Keratinocyte (primary cell): ENCODE data around the gene CLBA1. TPM values are rescaled to one million over a fixed set of nuclear protein-coding genes. Genes with fewer than 3 reads are reported as not detected.

Source experiments
- DNase-seq: peaks from one replicate; pipeline ENCODE4 v3.0.0-alpha.2; 2011; ENCODE audit warnings: low read depth, missing footprints, low spot score
- FAIRE-seq: peaks from 2 replicates; lab custom pipeline; 2011; peaks lifted over from hg19 to GRCh38; lab: Jason Lieb, UNC
- H2AFZ ChIP-seq: 2 replicates; pipeline ENCODE4 v1.6.0; 2012; ENCODE audit warnings: low read length, control low read depth, inconsistent platforms; ENCODE audit not compliant: control insufficient read depth
- H3K27ac ChIP-seq: 2 replicates; pipeline ENCODE4 v1.5.1; 2011; ENCODE audit warnings: low read length; ENCODE audit not compliant: control insufficient read depth, insufficient read depth
- H3K27me3 ChIP-seq: 3 replicates; pipeline ENCODE4 v1.6.0; 2011; ENCODE audit warnings: low read length; ENCODE audit not compliant: control insufficient read depth, insufficient read depth; ENCODE audit errors: extremely low read depth
- H3K36me3 ChIP-seq, 2 experiments: 2 replicates in 1 of 2; 3 replicates in 1 of 2; pipeline ENCODE4 v1.5.1; 2011; ENCODE audit warnings: low read length in 2 of 2, mild to moderate bottlenecking in 1 of 2; ENCODE audit not compliant: control insufficient read depth in 2 of 2, insufficient read depth in 2 of 2; ENCODE audit errors: extremely low read depth in 1 of 2
- H3K4me1 ChIP-seq: 3 replicates; pipeline ENCODE4 v1.5.1; 2011; ENCODE audit warnings: low read length; ENCODE audit not compliant: control insufficient read depth, insufficient read depth; ENCODE audit errors: extremely low read depth
- H3K4me2 ChIP-seq: 3 replicates; pipeline ENCODE4 v1.6.0; 2011; ENCODE audit warnings: low read depth, low read length; ENCODE audit not compliant: control insufficient read depth, insufficient read depth; ENCODE audit errors: extremely low read depth
- H3K4me3 ChIP-seq, 3 experiments: fragments of 200-600 bp in 1 of 3; sonication (generic) in 1 of 3; 2 replicates in 2 of 3; 3 replicates in 1 of 3; pipeline ENCODE4 v1.5.1; 2011 to 2016; ENCODE audit warnings: low read length in 3 of 3, mild to moderate bottlenecking in 3 of 3, control low read depth in 2 of 3, inconsistent platforms in 1 of 3, low read depth in 1 of 3, mixed read lengths in 1 of 3, mixed run types in 1 of 3, moderate library complexity in 1 of 3; ENCODE audit not compliant: control insufficient read depth in 2 of 3, insufficient read depth in 2 of 3; ENCODE audit errors: extremely low read depth in 1 of 3
- H3K79me2 ChIP-seq: 2 replicates; pipeline ENCODE4 v1.6.0; 2012; ENCODE audit warnings: low read length; ENCODE audit not compliant: control insufficient read depth, insufficient read depth
- H3K9ac ChIP-seq: 3 replicates; pipeline ENCODE4 v1.6.0; 2011; ENCODE audit warnings: low read length; ENCODE audit not compliant: control insufficient read depth, insufficient read depth; ENCODE audit errors: extremely low read depth
- H3K9me1 ChIP-seq: 3 replicates; pipeline ENCODE4 v1.6.0; 2011; ENCODE audit warnings: low read length; ENCODE audit not compliant: control insufficient read depth, insufficient read depth; ENCODE audit errors: extremely low read depth
- H3K9me3 ChIP-seq: 2 replicates; pipeline ENCODE4 v1.5.1; 2012; ENCODE audit warnings: low read depth, low read length; ENCODE audit not compliant: control insufficient read depth
- H4K20me1 ChIP-seq: 3 replicates; pipeline ENCODE4 v1.6.0; 2011; ENCODE audit warnings: low read length; ENCODE audit not compliant: control insufficient read depth, insufficient read depth; ENCODE audit errors: extremely low read depth
- CTCF ChIP-seq, 3 experiments: IDR thresholded peaks in 1 of 3; conservative IDR thresholded peaks in 1 of 3; optimal IDR thresholded peaks in 1 of 3; 2 replicates in 2 of 3; 3 replicates in 1 of 3; pipeline versions ENCODE3 to v1.5.1; 2011; ENCODE audit warnings: low read length in 3 of 3, mild to moderate bottlenecking in 3 of 3, moderate library complexity in 2 of 3, control low read depth in 1 of 3, inconsistent platforms in 1 of 3; ENCODE audit not compliant: insufficient read depth in 2 of 3; ENCODE audit errors: extremely low read depth in 1 of 3
- EZH2 ChIP-seq: IDR thresholded peaks from one replicate; pipeline ENCODE4 v1.6.1; 2012; ENCODE audit warnings: inconsistent platforms, mild to moderate bottlenecking, low read length, moderate library complexity
- dilution Hi-C: fragments of 300-500 bp; cut with MboI; formaldehyde crosslinking; loops from one replicate; pipeline ENCODE4 v1.7.0; 2020; ENCODE audit warnings: low sequenced_read_pairs; ENCODE audit not compliant: extremely low pct_ligation_motif_present
- polyA plus RNA-seq, 5 experiments: library from polyadenylated mRNA; depleted of rRNA in 3 of 5; stranded (reverse) in 3 of 5; stranded (forward) in 1 of 5; unstranded in 1 of 5; fragments of >200 nt; gene quantifications; 1 replicate in 1 of 5; 2 replicates in 3 of 5; 3 replicates in 1 of 5; pipeline versions ENCODE4 v1.2.1 to v1.2.3, GENCODE V29; 2011 to 2012; ENCODE audit warnings: missing spikeins in 2 of 5, low read depth in 1 of 5, low replicate concordance in 1 of 5

CLBA1 gene
- polyA plus RNA-seq, 1 donor (not counting 4 experiments of a cell fraction or from before 2014, with no cell fraction given), result 8.6 TPM

GRCh38 chr14:105023791-105024480 is 38.3 kb downstream of the CLBA1 start:
- DNase-seq, result no peak
- Histone ChIP-seq H3K27me3 (no peaks in the 10 kb centered on the region), H3K4me3 (peak overlapping the region in 1 of 3 experiments; percentile 26), H3K9me3 (no peaks in the 10 kb centered on the region), H3K27ac (peak overlapping the region; percentile 89), H3K36me3 (peaks cover 0 to 6% of the 10 kb centered on the region in 2 experiments), H3K79me2 (peaks cover 27% of the 10 kb centered on the region), H3K4me1 (peaks cover 70% of the 10 kb centered on the region), H3K9me1 (no peaks in the 10 kb centered on the region), H3K4me2 (peak overlapping the region; percentile 58), H3K9ac (peak overlapping the region; percentile 55), H4K20me1 (peaks cover 5% of the 10 kb centered on the region), H2AFZ (no peak overlapping the region)
- TF ChIP-seq CTCF (optimal IDR thresholded peaks at IDR 0.05 in 1 of 3, IDR thresholded peaks at IDR 0.05 in 1 of 3, conservative IDR thresholded peaks at IDR 0.05 in 1 of 3; ENCODE audit: extremely low read depth in 1 of 3, insufficient read depth in 2 of 3, low read length in 3 of 3), result no peak
- no peak for TF ChIP-seq EZH2
- dilution Hi-C loops, result no loop called here
- FAIRE-seq, result no peak

- Histone ChIP-seq H3K9me3 (no peaks in the 10 kb centered on the region), H3K79me2 (peaks cover 12% of the 10 kb centered on the region), H3K4me1 (peaks cover 69% of the 10 kb centered on the region), H3K9ac (peak overlapping the region; percentile 31), H3K27me3 (no peaks in the 10 kb centered on the region), H3K4me2 (peak overlapping the region; percentile 20), H3K9me1 (no peaks in the 10 kb centered on the region), H4K20me1 (no peaks in the 10 kb centered on the region), H3K4me3 (no peak overlapping the region), H3K27ac (peak overlapping the region; percentile 89), H3K36me3 (peaks cover 0 to 2% of the 10 kb centered on the region in 2 experiments), H2AFZ (no peak overlapping the region)
- TF ChIP-seq CTCF (optimal IDR thresholded peaks at IDR 0.05 in 1 of 3, IDR thresholded peaks at IDR 0.05 in 1 of 3, conservative IDR thresholded peaks at IDR 0.05 in 1 of 3; ENCODE audit: extremely low read depth in 1 of 3, insufficient read depth in 2 of 3, low read length in 3 of 3) (no peak), EZH2 (no peak)
- dilution Hi-C loops, result no loop called here
- no peak for FAIRE-seq
- DNase-seq, result no peak
Measured at GRCh38 chr14:105025429-105025828, 39.8 kb downstream of the CLBA1 start.
